Posterior vena cava (tissue), 2 donors: ENCODE results near the gene SH2D6. TPM values are rescaled to one million over a fixed set of nuclear protein-coding genes. Genes with fewer than 3 reads are reported as not detected.
"Not testable (repeated sequence)": the region's sequence is repeated elsewhere in the genome, so short reads cannot be mapped to it uniquely, and the experiment has no call there.

Experiments used
- DNase-seq: peaks from one replicate; pipeline ENCODE4 v3.0.0-alpha.2; 2020; ENCODE audit warnings: low spot score
- intact Hi-C, 2 donors: fragments of 100-400 bp; cut with DNase I; formaldehyde crosslinking; loops; one replicate each; pipeline versions ENCODE4 v1.14.1 to v1.14.2; 2022 to 2023
- long read RNA-seq, 2 donors: library from polyadenylated mRNA; unstranded; transcript quantifications; one replicate each; pipeline ENCODE4 v2.0.0, GENCODE V29; 2020 to 2021
- total RNA-seq, 2 donors: library from RNA; stranded (reverse); fragmentation: NEBNext Ultra II Directional; extraction: Animal tissue kit (Norgen Biotek cat#: 25700); gene quantifications; one replicate each; pipeline ENCODE4 v1.2.1, GENCODE V29; 2021
- donor health status: DM: yes; HTN: yes; CAD: no.
- donor health status: DM: yes; HTN: yes; CAD: no.

SH2D6 gene
- not detected for total RNA-seq
- long read RNA-seq, donor 1, partial matches to known transcripts, result 0 of 1 reads
- long read RNA-seq, donor 1, other reads (novel, unspliced or antisense), result 1 of 1 reads
- long read RNA-seq, donor 2, result 0 reads

DNA sequence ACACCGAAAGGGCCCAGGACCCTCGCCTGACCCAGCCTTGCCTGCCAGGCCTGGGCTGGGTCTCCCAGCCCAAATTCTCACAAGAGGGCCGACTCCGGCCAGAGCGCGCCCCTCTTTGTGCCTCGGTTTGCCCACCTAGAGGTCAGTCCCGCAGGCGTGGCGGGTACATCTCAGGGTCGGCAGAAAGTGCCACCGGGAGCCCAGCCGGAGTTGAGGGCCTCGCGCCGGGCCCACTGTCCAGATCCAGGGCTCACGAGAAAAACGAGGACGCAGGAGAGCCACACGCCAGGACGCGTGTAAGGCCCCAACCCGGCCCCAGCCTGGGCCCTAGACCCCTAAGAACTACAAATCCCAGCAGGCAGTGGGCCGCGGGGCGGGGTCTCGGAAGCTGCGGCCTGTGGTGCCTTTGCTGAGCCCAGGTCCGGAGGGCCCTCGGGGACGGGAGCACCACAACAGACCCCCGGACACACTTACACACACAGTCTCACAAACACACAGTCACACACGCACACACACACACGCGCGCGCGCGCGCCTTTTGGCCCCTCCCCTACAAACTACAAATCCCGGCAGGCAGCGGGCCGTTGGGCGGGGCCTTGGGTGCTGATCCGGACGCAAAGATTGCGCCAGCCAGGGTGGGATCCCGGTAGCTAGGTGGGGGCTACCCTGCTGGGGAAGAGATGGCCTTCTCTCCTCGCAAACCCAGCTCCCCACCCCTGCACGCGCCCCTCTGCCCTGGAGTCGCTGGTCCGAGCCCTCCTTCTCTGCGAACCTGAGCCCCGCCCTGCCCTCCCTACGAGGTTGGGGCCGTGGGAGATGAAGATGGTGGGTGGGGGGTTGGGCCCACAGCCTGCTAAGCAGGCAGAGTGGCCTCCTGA lies at the start of gene SH2D6:
Gene SH2D6 (plus strand): TSS at position 583 of the 877 bp plus-strand sequence. CDS start 10,752 bp downstream, outside the sequence.
- peak; percentile 95 for DNase-seq
- intact Hi-C loops, result no loop called here

DNA sequence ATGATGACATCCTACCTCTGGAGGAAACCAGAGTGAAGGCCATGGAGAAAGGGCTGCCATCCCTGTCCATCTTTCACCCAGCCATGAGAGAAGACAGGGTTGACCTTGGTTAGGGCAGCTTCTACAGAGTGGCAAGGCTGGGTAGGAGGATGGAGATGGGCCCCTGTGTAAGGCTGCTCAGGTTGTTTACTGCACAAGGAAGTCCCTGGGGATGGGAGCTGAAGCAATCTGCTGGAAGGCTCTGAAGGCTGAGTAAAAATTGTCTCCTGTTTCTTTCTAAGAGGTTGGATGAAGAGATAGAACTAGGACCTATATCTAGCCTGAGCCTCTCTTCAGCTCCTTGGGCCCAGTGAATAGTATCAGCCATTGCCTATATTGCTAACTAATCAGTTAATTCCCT lies 49.6 kb upstream of the SH2D6 start:
- intact Hi-C loops, result no loop called here
- no peak for DNase-seq

DNA sequence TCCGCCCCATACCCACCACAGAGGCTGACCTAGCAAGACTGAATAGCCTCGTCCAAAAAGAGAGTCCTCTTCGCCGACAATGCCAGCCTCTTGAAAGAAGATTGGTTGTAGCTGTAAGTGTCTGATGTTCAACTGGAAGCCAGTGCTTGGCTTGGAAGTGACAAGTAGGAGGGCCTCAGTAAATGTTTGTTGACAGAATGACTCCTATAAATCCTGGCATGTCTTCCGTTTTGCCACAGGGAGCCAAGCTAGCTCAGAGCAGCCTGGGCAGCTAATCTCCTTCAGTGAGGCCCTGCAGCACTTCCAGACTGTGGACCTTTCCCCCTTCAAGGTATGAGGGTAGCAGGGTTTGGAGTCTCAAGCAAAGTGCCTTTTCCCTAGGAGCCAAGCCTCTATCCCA lies 49.0 kb upstream of the SH2D6 start:
- no peak for DNase-seq
- intact Hi-C loops, result no loop called here

- no peak for DNase-seq
- intact Hi-C loops, result no loop called here
Measured at GRCh38 chr2:85371045-85371444, 47.5 kb upstream of the SH2D6 start.

DNA sequence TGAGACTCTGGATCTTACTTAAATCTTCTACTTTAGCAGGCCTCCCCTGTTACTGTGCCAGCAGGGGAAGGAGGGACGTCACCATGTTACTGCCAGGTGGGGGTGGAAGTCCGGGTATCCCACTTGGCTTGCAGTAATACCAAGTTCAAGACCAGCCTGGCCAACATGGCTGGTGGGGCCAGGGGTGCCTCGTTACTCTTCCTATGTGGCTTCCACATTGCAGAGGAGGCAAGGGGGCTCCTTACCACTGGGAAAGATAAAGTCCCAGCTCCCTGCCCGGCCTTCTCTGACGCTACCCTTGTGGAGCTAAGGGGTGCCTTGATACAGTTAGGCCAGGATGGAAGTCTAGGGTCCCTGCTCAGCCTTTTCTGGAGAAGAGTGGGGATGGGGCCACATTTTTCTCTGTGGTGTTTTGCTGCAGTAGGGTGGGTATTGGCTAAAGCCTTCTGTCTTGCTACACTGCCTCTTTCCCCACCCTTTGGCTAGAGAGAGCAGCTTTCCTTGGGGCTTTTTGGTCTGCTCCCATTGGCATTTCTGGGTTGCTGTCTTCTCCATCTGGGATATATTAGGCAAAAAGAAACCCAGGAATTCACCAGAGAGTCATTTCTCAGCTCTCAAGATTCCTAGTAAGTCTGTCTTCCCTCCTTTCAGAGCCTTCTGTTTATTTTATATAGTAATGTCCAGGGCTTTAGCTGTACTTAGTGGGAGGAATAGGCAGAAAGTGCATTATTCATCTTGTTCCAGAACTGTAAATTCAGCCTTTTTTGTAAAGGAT lies 42.0 kb upstream of the SH2D6 start:
- peak; percentile 30 for DNase-seq
- intact Hi-C loops, result no loop called here

GRCh38 chr2:85377083-85377482 lies 41.4 kb upstream of the SH2D6 start:
- intact Hi-C loops, result no loop called here
- peak; percentile 42 for DNase-seq

DNA sequence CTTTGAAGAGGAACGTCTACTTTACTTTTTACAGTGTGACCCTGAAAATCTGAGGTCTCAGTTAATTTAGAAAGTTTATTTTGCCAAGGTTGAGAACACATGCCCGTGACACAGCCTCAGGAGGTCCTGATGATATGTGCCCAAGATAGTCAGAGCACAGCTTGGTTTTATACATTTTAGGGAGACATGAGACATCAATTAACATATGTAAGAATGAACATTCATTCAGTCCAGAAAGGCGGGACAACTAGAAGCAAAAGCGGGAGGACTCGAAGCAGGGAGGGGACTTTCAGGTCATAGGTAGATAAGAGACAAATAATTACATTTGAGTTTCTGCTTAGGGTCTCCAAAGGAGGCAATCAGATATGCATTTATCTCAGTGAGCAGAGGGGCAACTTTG lies 40.3 kb upstream of the SH2D6 start:
- DNase-seq, result peak; percentile 3
- intact Hi-C loops, result no loop called here

DNA sequence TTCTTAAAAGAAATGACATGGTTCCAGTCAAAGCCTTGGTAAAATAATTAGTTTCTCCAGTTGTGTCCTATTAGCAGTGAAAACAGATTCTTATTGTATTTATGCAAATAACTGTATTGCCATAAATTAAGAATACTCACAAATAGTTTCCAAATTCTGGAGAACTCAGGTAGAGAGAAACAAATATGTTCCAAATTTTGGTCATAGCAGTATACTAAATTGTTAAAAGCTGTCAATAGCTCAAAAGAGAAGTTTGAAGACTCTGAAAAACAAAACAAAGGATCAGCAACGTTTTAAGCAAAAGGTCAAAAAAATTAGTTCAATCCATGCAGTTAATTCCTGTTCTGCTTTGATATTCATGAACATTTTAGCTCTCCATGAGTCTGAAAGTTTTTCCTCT lies 38.5 kb upstream of the SH2D6 start:
- intact Hi-C loops, result no loop called here
- no peak for DNase-seq

DNA sequence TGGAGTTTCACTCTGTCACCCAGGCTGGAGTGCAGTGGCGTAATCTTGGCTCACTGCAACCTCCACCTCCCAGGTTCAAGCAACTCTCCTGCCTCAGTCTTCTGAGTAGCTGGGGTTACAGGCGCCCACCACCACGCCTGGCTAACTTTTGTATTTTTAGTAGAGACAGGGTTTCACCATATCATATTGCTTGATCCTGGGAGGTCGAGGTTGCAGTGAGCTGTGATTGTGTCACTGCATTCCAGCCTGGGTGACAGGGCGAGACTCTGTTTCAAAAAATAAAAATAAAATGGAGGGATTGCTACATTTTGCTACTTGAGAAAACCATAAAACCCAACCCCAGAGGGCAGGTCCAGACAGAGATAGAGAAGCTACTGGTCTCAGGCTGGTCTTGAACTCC lies 35.4 kb upstream of the SH2D6 start:
- DNase-seq, result peak; percentile 1
- intact Hi-C loops, result not testable (repeated sequence)

GRCh38 chr2:85383850-85384249 lies 34.7 kb upstream of the SH2D6 start:
- intact Hi-C loops, result no loop called here
- DNase-seq, result no peak

DNA sequence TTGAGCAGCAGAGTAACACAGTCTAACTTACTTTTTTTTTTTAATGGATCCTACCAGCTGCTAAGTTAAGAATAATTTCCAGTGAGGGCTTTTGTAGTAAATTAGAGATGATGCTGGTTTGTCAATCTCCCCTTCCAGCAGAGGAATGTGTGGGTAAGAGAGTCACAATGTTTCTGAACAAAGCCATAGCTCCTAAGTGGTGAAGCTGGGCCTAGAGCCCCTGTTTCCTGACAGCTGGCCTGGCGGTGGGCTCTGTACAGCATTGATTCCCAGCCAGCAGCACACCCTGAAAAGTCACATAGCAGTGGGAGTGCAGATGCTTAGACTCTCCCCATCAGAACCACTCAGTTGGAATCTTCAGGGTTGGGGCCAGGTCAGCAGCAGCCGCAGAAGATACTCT lies 32.8 kb upstream of the SH2D6 start:
- intact Hi-C loops, result no loop called here
- DNase-seq, result no peak

GRCh38 chr2:85387754-85388153 lies 30.8 kb upstream of the SH2D6 start:
- DNase-seq, result peak; percentile 1
- intact Hi-C loops, result no loop called here

- DNase-seq, result no peak
- intact Hi-C loops, result no loop called here
Measured at GRCh38 chr2:85388878-85389538, 29.5 kb upstream of the SH2D6 start.

GRCh38 chr2:85390941-85391669 lies 27.4 kb upstream of the SH2D6 start:
- intact Hi-C loops, result no loop called here
- DNase-seq, result peak; percentile 88

DNA sequence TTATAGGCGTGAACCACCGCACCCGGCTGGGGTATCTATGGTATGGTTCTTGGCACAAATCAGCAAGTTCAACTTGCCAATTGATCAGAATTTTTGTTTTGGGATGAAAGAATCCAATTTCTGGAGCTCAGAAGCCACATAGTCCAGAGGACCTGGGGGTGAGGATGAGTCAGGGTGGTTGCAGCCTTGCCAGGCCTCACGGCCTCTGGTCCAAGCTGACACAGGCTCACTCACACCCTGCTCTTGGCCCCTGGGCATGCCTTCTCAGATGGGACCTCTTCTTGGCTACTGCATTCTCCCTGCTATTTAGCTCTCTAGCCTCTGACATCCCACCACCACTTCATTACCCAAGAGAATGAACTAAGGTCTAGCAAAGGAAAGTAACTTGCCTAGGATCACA lies 24.7 kb upstream of the SH2D6 start:
- peak; percentile 77 for DNase-seq
- intact Hi-C loops, result no loop called here

DNA sequence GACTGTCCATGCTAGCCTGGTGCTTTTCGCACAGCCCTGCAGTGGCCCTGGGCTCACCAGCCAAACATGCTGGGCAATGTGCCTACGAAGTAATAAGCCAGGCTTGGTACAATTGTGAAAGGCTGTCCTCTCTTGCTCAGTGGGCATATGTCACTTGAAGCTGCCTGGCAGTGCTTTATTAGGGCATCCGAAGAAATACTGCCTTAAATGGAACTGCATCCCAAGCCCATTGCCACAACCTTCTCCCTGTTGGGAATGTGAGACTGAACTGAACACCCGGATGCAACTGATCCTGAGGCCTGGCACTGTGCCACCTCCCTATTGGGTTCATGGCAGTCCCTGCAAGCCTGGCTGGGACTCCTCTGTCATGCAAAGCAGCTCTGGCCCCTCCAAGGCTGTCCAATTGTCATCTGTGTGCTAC lies 24.2 kb upstream of the SH2D6 start:
- intact Hi-C loops, result no loop called here
- peak; percentile 78 for DNase-seq

DNA sequence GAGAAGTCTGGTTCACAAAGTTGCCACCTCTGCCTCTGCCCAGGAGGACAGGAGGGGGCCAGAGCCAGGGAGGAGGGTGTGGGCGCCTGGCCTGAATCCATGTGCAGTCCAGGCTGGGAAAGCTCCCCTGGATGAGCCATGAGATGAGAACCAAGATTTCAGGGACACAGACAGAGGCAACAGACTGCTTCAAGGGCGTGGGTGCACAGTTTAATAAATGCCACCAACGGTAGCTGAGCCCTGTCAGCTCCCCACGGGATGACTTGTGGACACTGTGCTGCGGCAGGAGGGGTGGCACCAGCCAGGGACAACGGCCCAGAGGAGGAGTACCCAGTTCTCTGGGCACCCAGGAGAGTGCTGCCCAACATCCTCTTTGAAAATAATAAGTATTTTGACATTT lies 23.5 kb upstream of the SH2D6 start:
- intact Hi-C loops, result no loop called here
- DNase-seq, result peak; percentile 50

DNA sequence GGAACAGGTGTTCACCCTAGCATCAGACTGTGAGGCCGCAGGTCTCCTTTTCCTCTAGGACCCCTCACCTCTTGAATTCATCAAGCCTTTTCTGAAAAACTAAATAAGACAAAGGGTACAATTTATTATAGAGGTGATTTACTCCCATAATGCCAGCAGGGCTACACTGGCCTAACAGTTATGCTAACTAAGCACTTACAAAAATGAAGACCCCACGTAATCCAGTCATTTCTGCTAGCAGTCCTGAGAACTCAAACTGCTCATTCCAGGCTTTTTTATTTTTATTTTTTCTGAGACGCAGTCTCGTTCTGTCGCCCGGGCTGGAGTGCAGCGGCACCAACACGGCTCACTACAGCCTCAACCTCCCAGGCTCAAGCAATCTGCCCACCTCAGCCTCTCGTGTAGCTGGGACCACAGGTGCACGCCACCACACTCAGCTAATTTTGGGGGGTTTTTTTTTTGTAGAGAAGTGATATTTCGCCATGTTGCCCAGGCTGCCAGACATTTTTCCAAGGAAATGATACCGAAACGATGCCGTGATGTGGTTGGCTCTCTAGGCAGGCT lies 22.5 kb upstream of the SH2D6 start:
- peak; percentile 35 for DNase-seq
- intact Hi-C loops, result no loop called here
